Stomach (tissue), 9 donors: Measurements from ENCODE around the gene RREB1. TPM values are rescaled to one million over a fixed set of nuclear protein-coding genes. Genes with fewer than 3 reads are reported as not detected.

ENCODE experiments used
- DNase-seq, 2 donors: peaks; one replicate each; pipeline versions ENCODE4 v3.0.0 to v3.0.0-alpha.2; 2013 to 2019
- H3K27ac ChIP-seq, 5 donors: fragments of 200-600 bp in 4 of 5; sonication (generic) in 4 of 5; one replicate each; pipeline ENCODE4 v1.5.1; 2013 to 2019; ENCODE audit warnings: mild to moderate bottlenecking in 1 of 5, moderate library complexity in 1 of 5
- H3K27me3 ChIP-seq, 3 donors: fragments of 200-600 bp; sonication (generic); one replicate each; pipeline ENCODE4 v1.5.1; 2017 to 2019; ENCODE audit warnings: mixed run types in 1 of 3
- H3K36me3 ChIP-seq, 4 donors: fragments of 200-600 bp; sonication (generic); 1 replicate in 3 of 4; 2 replicates in 1 of 4; pipeline ENCODE4 v1.5.1; 2016 to 2019
- H3K4me1 ChIP-seq, 4 donors: fragments of 200-600 bp; sonication (generic); one replicate each; pipeline ENCODE4 v1.5.1; 2016 to 2019
- H3K4me3 ChIP-seq, 4 donors: fragments of 200-600 bp; sonication (generic) in 3 of 4; one replicate each; pipeline ENCODE4 v1.5.1; 2016 to 2019; ENCODE audit warnings: mild to moderate bottlenecking in 1 of 4
- H3K9me3 ChIP-seq, 4 donors: fragments of 200-600 bp; sonication (generic); one replicate each; pipeline ENCODE4 v1.5.1; 2016 to 2019
- EP300 ChIP-seq: sonication (generic); formaldehyde crosslinking; IDR thresholded peaks from one replicate; pipeline ENCODE4 v1.6.1; 2017; ENCODE audit warnings: antibody characterized with exemption
- POLR2A ChIP-seq, 4 donors: fragments of 450-650 bp; IDR thresholded peaks; one replicate each; pipeline ENCODE4 v1.6.1; 2016; ENCODE audit warnings: antibody characterized with exemption in 4 of 4, control low read depth in 2 of 4, mild to moderate bottlenecking in 1 of 4, moderate library complexity in 1 of 4
- POLR2AphosphoS5 ChIP-seq, 3 donors: sonication (generic); formaldehyde crosslinking; IDR thresholded peaks; one replicate each; pipeline ENCODE4 v1.6.1; 2016; ENCODE audit warnings: antibody characterized with exemption in 3 of 3
- WGBS, 5 donors: extraction: QIAGEN DNeasy Blood & Tissue Kit in 3 of 5; methylation state at CpG; one replicate each; pipeline versions ENCODE4 v1.1.5 to v1.1.7; 2013 to 2018; 5-methylcytosine and 5-hydroxymethylcytosine counted together
- intact Hi-C: fragments of 100-400 bp; cut with DNase I; formaldehyde crosslinking; loops from one replicate; pipeline ENCODE4 v1.15.1; 2023; ENCODE audit warnings: low total_unique reads
- polyA plus RNA-seq, 3 donors: library from polyadenylated mRNA; stranded (reverse); fragments of 200-250 nt; gene quantifications; one replicate each; pipeline ENCODE4 v1.2.3, GENCODE V29; 2013
- total RNA-seq, 5 donors: library from RNA; depleted of rRNA; stranded (reverse); fragments of >200 nt; gene quantifications; one replicate each; pipeline versions ENCODE4 v1.1.0 to v1.2.3, GENCODE V29; 2014 to 2016
- TF ChIP-seq, protein P1 (sequence below), 7 experiments: fragments of 450-650 bp in 4 of 7; fragments of 200-600 bp in 3 of 7; sonication (generic) in 3 of 7; IDR thresholded peaks; one replicate each; pipeline ENCODE4 v1.5.1; 2016 to 2019; ENCODE audit warnings: antibody characterized with exemption in 7 of 7, control low read depth in 2 of 7, mild to moderate bottlenecking in 1 of 7
- donor health status: healthy with polysubstance abuse.
- donor health status: Bipolar disorder and iron deficiency.
- donor health status: healthy.

The RREB1 gene
- total and polyA plus RNA-seq, 8 donors = 4.0 to 125 (median 45.3) TPM

DNA sequence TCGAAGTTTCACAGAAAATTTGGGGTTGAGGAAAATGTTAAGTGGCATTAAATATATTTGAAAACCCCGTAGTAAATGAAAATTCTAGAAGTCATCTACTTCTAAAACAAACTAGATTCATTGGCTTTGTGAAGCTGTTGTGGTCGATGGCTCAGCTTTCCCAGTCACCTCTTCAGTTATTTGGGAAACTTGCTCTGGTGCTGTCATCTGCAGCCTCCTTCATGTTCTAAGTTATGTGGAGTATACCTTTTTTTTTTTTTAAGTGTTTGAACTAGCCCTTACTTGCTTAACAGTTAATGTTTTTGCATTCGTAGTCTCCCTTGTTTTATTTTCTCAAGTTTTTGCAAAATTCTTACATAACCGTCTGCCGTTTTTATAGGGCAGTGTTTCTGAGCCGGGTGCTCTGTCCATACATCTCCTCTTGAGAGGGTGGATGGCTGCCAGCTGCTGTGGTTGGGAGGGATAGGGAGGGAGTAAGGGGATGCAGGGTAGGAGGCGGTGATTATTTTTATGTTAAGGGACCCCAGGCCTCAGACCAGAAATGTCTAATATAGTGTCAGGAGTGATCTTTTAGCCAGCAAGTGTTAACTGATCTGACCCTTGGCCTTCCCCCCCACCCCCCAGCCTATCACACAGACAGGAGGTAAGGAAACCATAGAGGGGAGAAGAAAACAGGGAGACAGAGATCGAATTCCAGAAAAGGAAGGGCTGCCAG is 7.1 kb downstream of the RREB1 start:
- DNase-seq = no peak
- H3K4me3 ChIP-seq = no peak overlapping the region

GRCh38 chr6:7115543-7116231 is 7.9 kb downstream of the RREB1 start:
- H3K4me1 ChIP-seq = peaks cover 43 to 80% (median 61%) of the 10 kb centered on the region in 4 donors
- no peak overlapping the region for H3K4me3 ChIP-seq
- WGBS, 5 donors = 45 to 53% (median 48%) methylated on average over 14 to 15 of the region's 15 CpGs
- no peaks in the 10 kb centered on the region for H3K36me3 ChIP-seq
- intact Hi-C loops = no loop called here
- no peaks in the 10 kb centered on the region for H3K9me3 ChIP-seq
- no peaks in the 10 kb centered on the region for H3K27me3 ChIP-seq
- peak in 1 of 3 donors; percentile 13 for TF ChIP-seq POLR2AphosphoS5 (IDR thresholded peaks at IDR 0.05)
- TF ChIP-seq, protein P1, sequence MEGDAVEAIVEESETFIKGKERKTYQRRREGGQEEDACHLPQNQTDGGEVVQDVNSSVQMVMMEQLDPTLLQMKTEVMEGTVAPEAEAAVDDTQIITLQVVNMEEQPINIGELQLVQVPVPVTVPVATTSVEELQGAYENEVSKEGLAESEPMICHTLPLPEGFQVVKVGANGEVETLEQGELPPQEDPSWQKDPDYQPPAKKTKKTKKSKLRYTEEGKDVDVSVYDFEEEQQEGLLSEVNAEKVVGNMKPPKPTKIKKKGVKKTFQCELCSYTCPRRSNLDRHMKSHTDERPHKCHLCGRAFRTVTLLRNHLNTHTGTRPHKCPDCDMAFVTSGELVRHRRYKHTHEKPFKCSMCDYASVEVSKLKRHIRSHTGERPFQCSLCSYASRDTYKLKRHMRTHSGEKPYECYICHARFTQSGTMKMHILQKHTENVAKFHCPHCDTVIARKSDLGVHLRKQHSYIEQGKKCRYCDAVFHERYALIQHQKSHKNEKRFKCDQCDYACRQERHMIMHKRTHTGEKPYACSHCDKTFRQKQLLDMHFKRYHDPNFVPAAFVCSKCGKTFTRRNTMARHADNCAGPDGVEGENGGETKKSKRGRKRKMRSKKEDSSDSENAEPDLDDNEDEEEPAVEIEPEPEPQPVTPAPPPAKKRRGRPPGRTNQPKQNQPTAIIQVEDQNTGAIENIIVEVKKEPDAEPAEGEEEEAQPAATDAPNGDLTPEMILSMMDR (IDR thresholded peaks at IDR 0.05) = no peak
- no peak for TF ChIP-seq EP300
- no peak for TF ChIP-seq POLR2A (IDR thresholded peaks at IDR 0.05)
- DNase-seq = no peak
- H3K27ac ChIP-seq = peak overlapping the region; percentile 45 to 84 (median 68)

More for the DNA sequence above, 7.1 kb downstream of the RREB1 start:
- Histone ChIP-seq H3K36me3 (no peaks in the 10 kb centered on the region), H3K27me3 (no peaks in the 10 kb centered on the region), H3K4me1 (peaks cover 46 to 83% (median 65%) of the 10 kb centered on the region in 4 donors), H3K27ac (peak overlapping the region; percentile 45 to 84 (median 68)), H3K9me3 (no peaks in the 10 kb centered on the region)
- WGBS, 5 donors = 57 to 69% (median 65%) methylated on average over 9 of the region's 9 CpGs
- intact Hi-C loops = no loop called here
- TF ChIP-seq POLR2A (IDR thresholded peaks at IDR 0.05) (no peak), POLR2AphosphoS5 (IDR thresholded peaks at IDR 0.05) (no peak), EP300 (no peak)
- TF ChIP-seq, protein P1 (IDR thresholded peaks at IDR 0.05) = no peak

GRCh38 chr6:7119272-7119801 is 11.6 kb downstream of the RREB1 start:
- H3K27ac ChIP-seq = peak overlapping the region; percentile 7 to 56 (median 51)
- peaks cover 0 to 9% (median 4%) of the 10 kb centered on the region in 4 donors for H3K36me3 ChIP-seq
- WGBS, 5 donors = 62 to 75% (median 67%) methylated on average over 12 of the region's 12 CpGs
- DNase-seq = no peak
- H3K4me3 ChIP-seq = no peak overlapping the region
- no peak for TF ChIP-seq POLR2AphosphoS5 (IDR thresholded peaks at IDR 0.05)
- TF ChIP-seq, protein P1 (IDR thresholded peaks at IDR 0.05) = no peak
- no peak for TF ChIP-seq EP300
- intact Hi-C loops = no loop called here
- H3K4me1 ChIP-seq = peaks cover 32 to 72% (median 52%) of the 10 kb centered on the region in 4 donors
- no peaks in the 10 kb centered on the region for H3K27me3 ChIP-seq
- no peaks in the 10 kb centered on the region for H3K9me3 ChIP-seq

GRCh38 chr6:7121700-7122241 is 14.0 kb downstream of the RREB1 start:
- WGBS, 5 donors = 58 to 76% (median 69%) methylated on average over 7 of the region's 7 CpGs

More at GRCh38 chr6:7121700-7122241, 14.0 kb downstream of the RREB1 start:
- H3K27ac ChIP-seq = peak overlapping the region in 3 of 5 donors; percentile 29 to 43 (median 34)
- intact Hi-C loops = no loop called here
- DNase-seq = no peak
- no peak for TF ChIP-seq POLR2AphosphoS5 (IDR thresholded peaks at IDR 0.05)
- TF ChIP-seq EP300 = no peak
- TF ChIP-seq POLR2A (IDR thresholded peaks at IDR 0.05) = no peak
- TF ChIP-seq, protein P1 (IDR thresholded peaks at IDR 0.05) = no peak
- H3K4me3 ChIP-seq = no peak overlapping the region
- H3K27me3 ChIP-seq = no peaks in the 10 kb centered on the region
- peaks cover 0 to 17% (median 4%) of the 10 kb centered on the region in 4 donors for H3K36me3 ChIP-seq
- H3K4me1 ChIP-seq = peaks cover 25 to 72% (median 46%) of the 10 kb centered on the region in 4 donors
- no peaks in the 10 kb centered on the region for H3K9me3 ChIP-seq
